ENCODE results near the gene TESMIN.

The TESMIN gene

GRCh38 chr11:68683121-68683520 is 68.2 kb downstream of the TESMIN start:
- no peak for DNase-seq (ENCODE audit: low read depth)

- no peak for DNase-seq (ENCODE audit: low read depth)
These were observed 68.8 kb downstream of the TESMIN start for GRCh38 chr11:68682531-68682961.

- no peak for DNase-seq (ENCODE audit: low read depth)
These were observed 70.6 kb downstream of the TESMIN start for GRCh38 chr11:68680541-68681231.

DNA sequence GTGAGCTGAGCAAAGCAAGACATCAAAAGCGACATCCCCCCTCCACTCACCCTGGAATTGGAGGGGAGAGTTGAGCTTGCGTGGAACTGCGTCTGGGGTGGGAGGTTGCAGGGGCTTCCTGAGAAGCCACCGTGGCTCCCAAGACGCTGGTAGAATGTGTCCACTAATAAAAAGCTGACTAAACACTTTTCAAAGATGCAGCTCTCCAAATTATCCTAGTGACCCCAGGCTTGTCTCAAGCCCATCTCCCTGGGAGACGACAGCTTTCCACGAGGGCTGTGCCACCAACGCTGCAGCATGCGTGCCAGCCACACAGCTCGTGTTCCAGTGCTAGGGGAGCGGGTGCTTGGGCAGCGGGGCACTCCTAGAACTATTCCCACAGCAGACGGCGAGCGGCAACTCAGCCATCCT is 73.3 kb downstream of the TESMIN start:
- DNase-seq (ENCODE audit: low read depth), result no peak

DNA sequence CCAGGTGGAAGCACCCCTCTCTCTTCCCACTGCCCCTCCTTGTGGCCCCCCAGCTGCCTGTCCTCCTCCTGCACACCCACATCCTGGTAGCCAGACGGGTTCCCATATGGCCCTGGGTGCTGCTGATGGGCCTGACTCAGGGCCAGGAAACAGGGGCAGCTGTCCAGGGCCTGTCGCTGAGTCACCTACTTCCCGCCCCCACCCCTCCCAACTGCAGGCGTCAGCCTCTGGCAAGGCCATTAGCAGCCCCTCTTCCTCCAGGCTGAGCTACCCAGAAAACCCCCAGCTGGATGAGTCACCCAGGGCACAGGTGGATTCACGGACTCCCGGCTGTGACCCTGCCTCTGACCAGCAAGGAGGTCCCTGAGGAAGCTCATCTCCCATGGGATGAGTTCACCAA is 73.9 kb downstream of the TESMIN start:
- DNase-seq (ENCODE audit: low read depth), result no peak

DNA sequence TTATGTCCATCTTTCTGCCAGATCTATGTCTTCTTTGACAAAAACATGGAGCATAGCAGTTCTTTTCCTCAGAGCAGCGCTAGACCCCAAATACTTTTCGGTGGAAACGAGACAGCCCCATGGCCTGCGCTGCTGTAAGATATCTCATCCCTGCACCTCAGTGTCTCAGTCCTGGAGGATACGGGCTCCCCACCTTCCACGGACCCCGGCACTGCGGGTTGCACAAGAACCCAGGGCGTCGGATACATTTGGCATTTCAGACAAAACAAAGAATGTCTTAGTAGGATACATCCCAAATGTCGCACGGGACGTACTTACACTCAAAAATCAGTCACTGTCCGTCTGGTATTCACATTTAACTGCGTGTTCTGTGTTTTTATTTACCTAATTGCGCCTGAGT is 76.9 kb downstream of the TESMIN start:
- DNase-seq (ENCODE audit: low read depth), result no peak

- DNase-seq (ENCODE audit: low read depth), result no peak
These were observed 77.3 kb downstream of the TESMIN start for GRCh38 chr11:68673991-68674390.

- no peak for DNase-seq (ENCODE audit: low read depth)
These were observed 77.9 kb downstream of the TESMIN start for GRCh38 chr11:68673306-68673945.

DNA sequence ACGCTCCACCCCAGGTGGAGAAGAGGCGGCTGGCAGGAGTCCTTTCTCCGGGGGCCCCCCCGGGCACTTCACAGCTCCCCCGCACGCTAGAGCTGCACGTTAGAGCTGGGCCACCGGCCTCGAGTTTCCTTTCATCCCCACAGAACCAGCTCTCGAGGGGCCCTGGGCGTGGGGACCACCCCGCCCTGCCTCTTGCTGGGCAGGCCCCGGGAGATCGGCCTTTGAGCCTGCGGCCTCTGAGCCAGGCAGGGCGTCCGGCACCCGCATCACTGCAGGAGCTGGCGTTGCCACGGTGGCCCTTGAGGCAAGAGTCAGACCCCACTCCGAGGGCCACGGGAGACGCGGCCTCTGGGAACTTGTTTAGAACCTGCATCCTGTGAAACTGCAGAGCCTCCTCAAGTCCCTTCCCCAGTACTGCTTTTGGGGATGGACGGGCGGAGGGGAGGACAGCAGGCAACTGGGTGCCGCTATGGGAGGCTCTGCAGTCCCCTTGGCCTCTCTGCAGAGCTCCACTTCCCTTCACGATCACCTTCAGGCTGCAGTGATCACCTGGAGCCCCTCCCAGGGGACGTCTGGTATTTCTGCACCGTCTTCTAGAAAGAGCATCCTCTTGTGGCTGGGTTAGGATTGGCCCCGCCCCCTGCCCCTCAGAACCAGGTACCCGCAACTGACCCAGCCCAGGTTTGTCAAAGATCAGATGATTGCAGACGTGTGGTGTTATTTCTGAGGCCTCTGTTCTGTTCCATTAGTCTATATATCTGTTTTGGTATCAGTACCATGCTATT is 80.9 kb downstream of the TESMIN start:
- no peak for DNase-seq (ENCODE audit: low read depth)

GRCh38 chr11:68669301-68670090 is 81.8 kb downstream of the TESMIN start:
- no peak for DNase-seq (ENCODE audit: low read depth)

GRCh38 chr11:68667511-68668500 is 83.5 kb downstream of the TESMIN start:
- no peak for DNase-seq (ENCODE audit: low read depth)

- DNase-seq (ENCODE audit: low read depth), result no peak
These were observed 84.5 kb downstream of the TESMIN start for GRCh38 chr11:68666849-68667248.

DNA sequence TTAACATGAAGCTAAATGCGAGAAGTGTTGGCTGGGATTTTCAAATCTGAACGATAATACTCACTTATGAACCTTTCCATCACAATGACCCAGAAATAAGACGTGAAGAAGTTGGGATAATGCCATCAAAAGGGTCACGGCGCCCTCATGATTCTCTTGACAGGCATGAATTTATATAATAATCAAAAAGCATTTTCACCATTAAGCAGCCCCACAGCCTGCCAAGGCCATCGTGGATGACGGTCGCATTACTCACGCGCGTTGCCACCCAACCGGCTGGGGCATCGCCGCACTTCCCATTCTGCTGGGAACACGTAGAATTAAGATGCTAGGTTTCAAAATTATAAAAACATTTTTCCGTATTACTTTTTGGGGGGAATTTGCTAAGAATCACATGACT is 85.9 kb downstream of the TESMIN start:
- DNase-seq (ENCODE audit: low read depth), result no peak

GRCh38 chr11:68664906-68665305 is 86.4 kb downstream of the TESMIN start:
- no peak for DNase-seq (ENCODE audit: low read depth)

DNA sequence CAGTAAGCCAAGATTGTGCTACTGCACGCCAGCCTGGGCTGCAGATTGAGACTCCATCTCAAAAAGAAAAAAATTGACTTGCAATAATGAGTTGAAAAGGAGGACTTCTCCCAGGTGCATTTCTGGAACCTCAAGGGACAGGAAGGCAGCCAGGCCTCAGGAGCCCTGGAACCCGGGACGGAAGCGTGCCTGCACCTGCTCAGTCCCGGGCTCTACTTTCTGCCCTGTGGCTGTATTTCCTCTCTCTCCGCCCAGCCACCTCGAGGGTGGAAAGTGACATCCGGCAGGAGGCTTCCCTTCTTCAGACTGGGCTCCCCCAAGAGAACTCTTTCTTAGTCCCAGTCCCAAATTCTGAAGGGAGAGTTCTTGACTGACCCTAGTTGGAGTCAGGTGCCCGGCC is 87.2 kb downstream of the TESMIN start:
- no peak for DNase-seq (ENCODE audit: low read depth)

DNA sequence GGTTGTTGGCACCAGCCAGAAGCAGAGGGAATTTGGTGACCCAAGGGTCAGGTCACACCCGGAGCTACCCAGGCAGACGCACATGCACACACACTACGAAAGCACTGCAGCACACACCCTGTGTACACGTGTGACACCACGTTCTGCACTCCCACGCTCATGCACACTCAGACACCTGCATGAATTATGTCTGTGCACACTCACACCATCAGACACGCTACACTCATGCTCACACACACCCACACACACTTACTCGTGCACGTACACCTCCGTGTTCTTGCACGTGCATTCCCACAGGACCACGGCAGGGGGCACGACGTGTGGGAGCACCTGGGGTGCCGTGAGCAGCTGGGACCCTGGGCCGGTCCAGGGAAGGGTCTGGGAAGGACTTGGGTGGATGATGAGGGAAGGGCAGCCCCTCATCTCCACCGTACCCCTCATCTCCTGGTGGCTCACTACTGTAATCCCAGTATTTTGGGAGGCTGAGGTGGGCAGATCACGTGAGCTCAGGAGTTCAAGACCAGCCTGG is 87.8 kb downstream of the TESMIN start:
- no peak for DNase-seq (ENCODE audit: low read depth)

DNA sequence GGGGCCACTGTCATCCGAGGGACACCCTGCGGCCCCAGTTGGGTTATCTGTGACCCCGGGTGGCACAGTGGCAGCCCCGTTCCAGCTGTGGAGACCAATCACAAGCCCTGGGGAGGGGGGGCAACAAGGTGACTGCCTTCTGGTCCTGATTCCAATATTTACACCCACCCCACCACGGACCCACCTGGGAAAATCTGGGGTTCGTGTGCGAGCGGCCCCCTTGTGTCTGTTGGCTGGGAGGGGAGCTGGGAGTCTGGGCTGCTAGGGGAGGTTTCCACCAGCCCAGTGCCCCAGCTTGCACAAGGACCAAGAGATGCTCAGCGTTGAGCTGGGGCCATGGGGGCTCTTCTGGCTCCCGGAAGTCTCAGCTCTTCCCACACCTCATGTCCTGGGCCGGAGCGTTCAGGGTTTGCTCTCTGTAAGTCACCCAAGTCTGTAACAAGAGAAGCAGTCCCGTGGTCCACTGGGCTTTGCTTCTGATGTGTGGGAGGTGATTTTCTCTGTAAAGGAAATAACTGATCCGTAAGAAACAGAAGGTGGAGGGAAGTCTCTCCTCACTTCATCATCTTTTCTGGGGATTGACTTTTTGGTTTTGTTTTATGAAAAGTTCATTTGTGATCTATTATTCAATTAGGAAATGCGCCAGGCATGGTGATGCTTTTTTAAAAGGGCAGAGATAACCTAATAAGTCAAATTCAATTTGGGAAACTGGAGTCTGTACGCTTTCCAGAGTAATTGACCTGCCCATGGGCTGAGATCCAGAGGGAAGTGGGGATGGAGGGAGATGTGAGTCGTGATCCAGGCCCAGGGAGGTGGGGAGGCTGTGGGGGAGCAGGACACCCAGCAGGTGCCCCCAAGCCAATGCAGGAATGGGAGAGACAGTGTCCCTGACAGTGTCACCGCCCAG is 89.4 kb downstream of the TESMIN start:
- no peak for DNase-seq (ENCODE audit: low read depth)

GRCh38 chr11:68661014-68661413 is 90.3 kb downstream of the TESMIN start:
- DNase-seq (ENCODE audit: low read depth), result no peak

- DNase-seq (ENCODE audit: low read depth), result no peak
These were observed 91.1 kb downstream of the TESMIN start for GRCh38 chr11:68660066-68660810.

Data from activated T-cell treated with anti-CD3 and anti-CD28 coated beads for 48 hours (primary cell).